22Rv1 (cell line): ENCODE data around the gene TOB1.

ENCODE experiments used
- H3K27ac ChIP-seq: fragments of 450-650 bp; 2 replicates; pipeline ENCODE4 v1.5.1; 2017
- CTCF ChIP-seq: fragments of 450-650 bp; IDR thresholded peaks from 2 replicates; pipeline ENCODE4 v1.5.1; 2017; ENCODE audit warnings: mild to moderate bottlenecking
- ZFX ChIP-seq: fragments of 450-650 bp; IDR thresholded peaks from 2 replicates; pipeline ENCODE4 v1.6.1; 2017; ENCODE audit warnings: antibody characterized with exemption, borderline replicate concordance

TOB1 gene

GRCh38 chr17:50848039-50848438 is 18.1 kb downstream of the TOB1 start:
- TF ChIP-seq ZFX = no peak
- TF ChIP-seq CTCF = no peak
- H3K27ac ChIP-seq = no peak overlapping the region

- H3K27ac ChIP-seq = no peak overlapping the region
- TF ChIP-seq ZFX (no peak), CTCF (no peak)
Observed at GRCh38 chr17:50847566-50847965, 18.6 kb downstream of the TOB1 start.

DNA sequence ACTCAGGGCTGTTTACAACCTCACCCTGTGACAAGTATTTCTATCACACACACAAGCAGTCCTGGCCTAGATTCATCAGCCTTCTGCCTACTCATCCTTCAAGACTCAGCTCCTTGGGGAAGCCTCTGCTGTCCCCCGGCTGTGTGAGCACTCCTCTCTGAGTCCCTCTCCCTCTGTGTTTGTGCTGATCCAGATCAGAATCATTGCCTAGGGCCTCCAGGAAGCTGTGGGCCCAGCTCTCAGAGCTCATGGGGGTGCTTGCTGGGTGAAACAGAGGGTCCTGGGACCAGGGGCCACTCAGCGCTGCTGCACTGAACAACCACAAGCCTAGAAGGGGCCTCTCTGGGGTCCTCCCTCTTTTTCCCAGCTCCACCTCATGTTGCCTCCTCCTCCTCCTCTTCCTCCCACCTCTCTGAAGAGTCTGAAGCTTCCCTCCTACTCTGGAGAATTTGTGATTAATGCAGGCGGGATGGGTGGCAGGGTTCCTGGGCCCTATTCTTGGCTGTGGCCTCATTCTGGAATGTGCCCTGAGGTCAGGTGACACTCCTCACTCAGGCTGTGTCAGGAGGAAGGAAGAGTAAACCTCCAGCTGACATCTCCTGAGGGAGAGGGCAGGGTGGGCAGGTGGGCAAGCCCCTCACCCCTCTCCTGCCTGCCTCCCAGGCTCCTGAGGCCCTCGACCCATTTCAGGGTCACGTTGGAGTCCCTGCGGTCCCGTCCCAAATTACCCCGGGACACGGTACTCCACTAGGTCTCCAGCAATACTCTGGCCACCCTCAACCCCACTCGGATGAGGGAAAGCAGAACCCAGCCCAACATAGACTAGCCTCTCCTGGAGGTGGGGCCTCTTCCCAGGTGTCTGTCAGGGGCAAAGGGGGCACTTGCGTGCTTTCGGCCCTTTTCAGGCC is 20.7 kb downstream of the TOB1 start:
- TF ChIP-seq ZFX (no peak), CTCF (no peak)
- no peak overlapping the region for H3K27ac ChIP-seq

DNA sequence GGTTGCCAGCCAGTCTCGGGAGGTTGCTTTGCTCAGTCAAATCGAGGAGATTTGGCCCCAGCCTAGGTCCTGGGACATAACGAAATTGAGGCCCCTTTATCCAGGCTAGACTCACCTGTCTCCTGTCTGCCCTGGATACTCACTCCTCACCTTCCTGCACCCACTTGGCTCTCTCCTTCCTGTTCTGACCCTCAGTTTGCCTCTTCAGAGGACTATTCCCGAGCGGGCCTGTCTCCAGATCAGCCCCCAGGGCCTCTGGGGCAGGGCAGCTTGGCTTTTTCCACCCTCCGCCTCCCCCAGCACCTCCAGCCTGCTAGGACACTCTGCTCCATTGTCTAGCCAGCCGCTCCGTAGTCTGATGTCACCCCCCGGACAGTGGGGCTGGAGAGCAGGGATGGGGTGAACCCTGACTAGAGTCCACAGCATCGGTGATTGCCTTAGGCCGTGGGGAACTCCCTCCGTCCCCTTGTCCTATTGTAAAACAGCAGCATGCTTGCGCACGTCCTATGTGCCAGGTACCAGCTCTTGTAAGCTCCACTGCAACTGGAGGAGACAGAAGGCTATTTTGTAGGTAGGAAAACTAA is 21.9 kb downstream of the TOB1 start:
- no peak overlapping the region for H3K27ac ChIP-seq
- TF ChIP-seq ZFX (no peak), CTCF (no peak)

GRCh38 chr17:50843150-50843905 is 22.8 kb downstream of the TOB1 start:
- no peak for TF ChIP-seq ZFX
- no peak for TF ChIP-seq CTCF
- H3K27ac ChIP-seq = no peak overlapping the region

DNA sequence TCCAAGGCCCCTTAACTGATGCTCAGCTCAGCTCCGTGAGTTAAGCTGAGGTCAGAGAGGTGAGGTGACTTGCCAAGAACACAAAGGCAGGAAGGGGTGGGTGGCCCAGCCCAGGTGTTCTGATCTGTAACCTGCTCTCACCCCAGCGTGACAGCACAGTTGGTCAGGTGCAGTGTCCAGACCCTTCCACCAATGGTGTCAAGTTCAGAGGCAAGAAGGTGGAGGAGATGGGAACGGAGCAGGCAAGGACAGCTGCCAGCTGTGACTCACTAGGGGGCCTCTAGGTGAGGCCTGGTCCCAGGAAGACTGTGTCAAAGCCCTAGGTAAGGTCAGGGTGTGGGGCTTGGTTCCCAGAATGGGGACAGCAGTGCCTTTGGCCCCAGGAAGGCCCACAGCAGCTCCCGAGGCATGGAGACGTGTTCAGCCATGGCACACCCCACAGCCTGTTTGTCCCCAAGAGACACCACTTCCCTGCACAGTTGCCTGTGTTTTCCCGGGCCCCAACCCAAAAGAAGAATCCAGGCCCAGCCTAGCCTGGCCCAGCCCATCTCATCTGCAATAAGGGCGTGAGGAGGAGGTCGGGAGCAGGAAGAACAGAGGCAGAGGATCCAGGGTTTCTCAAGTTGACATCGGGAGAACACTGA is 23.5 kb downstream of the TOB1 start:
- TF ChIP-seq CTCF (no peak), ZFX (no peak)

More for the DNA sequence above, 23.5 kb downstream of the TOB1 start:
- no peak overlapping the region for H3K27ac ChIP-seq
